NCI-H2196 treated with DMSO at 0.1 percent for 48 hours (cell line): ENCODE results near the gene CTRB2.
"Not testable (repeated sequence)": the region's sequence is repeated elsewhere in the genome, so short reads cannot be mapped to it uniquely, and the experiment has no call there.

Source experiments
- DNase-seq: peaks from one replicate; lab custom pipeline; 2025; ENCODE audit not compliant: unreplicated experiment; lab: John Stamatoyannopoulos, UW

CTRB2 gene

DNA sequence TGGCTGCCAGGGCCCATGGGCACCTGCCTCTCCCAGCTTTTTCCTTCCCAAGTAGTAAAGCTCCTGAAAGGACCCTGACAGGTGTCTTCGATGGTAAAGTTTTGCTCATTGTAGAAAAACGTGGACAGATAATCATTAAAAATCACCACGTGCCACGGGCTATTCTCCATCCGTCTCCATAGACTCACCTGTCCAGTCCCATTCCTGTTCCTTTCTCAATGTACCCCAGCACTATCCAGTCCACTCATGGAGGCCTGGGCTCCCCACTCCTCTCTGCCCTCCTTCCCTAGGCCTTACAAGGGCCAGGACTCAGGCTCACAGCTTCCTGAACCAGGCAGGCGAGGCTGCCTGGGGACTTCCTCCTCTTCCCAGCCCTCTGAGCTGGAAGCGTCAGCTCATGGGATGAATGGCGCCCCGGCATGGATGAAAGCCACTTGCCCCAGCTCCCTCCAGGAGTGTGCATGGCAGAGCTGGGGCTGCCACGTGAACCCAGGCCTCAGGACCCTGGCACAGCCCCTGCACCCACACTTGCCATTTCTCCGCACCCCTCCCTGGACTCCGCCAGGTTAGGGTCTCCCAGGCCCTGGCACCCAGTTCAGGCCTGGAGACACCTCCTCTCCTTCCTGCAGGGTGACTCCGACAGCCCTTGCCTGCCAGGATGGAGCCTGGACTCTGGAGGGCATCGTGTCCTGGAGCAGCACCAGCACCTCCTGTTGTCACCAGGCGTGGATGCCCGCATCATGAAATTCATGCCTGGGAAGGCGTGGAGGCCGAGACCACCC, 20.6 kb upstream of the CTRB2 start:
- no peak for DNase-seq

DNA sequence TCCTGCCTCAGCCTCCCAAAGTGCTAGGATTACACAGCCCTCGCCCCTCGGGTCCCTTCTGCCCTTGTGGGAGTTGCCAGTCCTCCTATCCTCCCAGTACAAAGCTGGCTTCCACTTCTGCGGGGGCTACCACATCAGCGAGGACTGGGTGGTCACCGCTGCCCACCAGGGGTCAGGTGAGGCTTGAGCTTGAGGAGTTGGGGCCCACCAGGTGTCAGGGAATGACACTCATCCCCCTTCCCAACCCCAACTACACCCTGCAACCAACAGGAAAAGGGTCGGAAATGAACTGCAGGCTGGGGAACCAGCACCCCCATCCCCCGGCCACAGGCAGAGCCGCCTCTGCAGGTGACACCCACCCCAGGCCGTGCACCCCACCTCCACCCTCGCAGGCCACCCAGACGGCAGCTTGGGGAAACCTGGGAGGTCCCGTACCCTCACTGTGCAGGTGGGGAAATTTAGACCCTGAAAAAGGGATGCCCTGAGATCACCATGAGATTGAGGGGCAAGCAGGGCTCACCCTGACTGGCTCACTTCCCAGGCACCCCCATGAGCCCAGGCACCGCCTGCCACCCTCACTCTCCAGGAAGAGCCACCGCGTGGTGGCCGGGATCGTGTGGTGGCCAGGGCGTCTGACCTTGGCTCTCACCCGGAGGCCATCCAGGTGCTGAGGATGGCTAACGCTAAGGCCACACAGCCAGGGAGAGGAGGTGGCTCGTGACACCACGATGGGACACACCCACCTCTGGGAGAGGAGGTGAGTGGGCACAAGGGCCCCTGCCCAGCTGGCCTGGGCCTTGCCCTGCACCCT, 19.8 kb upstream of the CTRB2 start:
- no peak for DNase-seq

DNA sequence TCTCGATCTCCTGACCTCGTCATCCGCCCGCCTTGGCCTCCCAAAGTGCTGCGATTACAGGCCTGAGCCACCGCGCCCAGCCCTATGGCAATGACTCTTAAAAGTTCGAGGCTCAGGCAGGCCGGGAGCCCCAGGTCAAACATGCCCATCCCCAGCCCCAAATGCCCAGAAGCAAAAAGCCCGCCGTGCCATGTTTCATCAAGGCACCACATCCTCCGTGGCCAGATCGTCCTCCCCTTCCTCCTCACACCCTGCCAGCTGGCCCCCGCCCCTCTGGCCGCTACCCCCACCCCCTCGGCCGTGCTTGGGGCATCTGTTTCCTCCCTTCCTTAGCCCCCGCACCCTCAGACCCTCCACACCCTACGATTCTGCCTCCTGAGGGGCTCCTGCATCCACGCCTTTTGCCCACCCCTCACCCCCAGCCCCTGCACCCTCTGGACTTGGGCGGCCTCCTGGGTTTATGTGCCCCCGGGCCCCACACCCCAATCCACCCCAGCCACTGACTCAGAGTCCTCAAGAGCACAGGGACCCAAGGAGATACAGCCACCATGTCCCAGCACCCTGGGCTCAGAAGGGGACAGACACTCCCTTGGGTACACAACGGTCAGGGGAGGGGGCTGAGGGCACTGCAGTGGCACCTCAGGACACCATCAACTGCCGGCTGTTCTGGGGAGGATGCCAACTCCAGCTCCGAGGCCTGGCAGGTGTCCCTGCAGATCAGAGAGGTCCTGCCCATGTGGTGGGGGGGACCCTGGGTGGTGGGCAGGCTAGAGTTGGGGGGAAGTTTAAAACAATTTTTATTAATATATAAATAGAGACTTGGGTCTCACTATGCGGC, 18.9 kb upstream of the CTRB2 start:
- DNase-seq, result no peak

DNA sequence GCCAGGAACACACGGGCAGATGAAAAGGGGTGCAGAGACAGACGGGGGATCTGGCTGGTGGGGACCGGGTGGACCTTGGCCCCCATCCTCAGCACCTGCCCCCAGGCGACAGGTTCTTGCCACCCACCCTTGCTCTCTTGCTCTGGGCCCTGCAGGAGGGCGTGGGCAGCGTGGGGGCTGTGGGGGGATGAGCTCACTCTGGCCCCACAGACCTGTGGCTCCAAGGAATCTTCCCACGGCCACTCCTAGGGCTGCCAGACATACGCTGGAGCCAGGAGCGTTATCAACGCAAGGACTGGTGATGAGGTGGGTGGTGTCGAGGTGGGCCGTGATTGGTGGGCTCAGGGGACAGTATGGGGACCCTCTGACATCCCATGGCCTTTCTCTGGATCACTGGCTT, 18.1 kb upstream of the CTRB2 start:
- no peak for DNase-seq

DNA sequence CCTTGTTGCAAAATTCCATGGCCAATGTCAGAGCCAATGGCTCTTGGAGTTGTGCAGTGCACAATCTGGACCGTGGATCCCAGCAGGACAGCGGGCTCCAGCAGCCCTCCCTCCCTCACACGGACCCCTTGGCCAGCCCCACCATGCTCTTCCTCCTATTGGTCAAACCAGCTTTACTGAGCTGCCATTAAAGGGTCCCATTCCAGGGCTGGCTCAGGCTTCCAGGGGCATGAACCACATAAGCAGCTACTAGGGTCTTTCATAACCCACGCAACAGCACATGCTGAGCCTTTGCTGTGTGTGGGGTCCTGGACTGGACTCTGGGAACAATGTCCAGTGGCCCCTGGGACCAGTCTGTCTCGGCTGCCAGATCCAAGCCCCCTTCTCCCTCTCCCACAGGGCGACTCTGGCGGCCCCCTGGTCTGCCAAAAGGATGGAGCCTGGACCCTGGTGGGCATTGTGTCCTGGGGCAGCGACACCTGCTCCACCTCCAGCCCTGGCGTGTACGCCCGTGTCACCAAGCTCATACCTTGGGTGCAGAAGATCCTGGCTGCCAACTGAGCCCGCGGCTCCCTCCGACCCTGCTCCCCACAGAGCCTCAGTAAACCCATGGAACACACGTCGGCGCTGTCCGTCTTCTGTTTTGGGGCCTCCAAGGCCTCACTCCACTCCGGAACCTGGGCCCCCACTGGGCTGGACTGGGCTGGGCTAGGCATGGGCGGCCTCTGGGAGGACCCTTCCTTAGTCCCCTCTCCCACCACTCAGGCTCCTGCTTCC, 17.5 kb upstream of the CTRB2 start:
- DNase-seq, result no peak

GRCh38 chr16:75223129-75223528, 16.2 kb upstream of the CTRB2 start:
- DNase-seq, result not testable (repeated sequence)

GRCh38 chr16:75222271-75222783, 15.4 kb upstream of the CTRB2 start:
- DNase-seq, result no peak

GRCh38 chr16:75219838-75220237, 12.9 kb upstream of the CTRB2 start:
- no peak for DNase-seq

DNA sequence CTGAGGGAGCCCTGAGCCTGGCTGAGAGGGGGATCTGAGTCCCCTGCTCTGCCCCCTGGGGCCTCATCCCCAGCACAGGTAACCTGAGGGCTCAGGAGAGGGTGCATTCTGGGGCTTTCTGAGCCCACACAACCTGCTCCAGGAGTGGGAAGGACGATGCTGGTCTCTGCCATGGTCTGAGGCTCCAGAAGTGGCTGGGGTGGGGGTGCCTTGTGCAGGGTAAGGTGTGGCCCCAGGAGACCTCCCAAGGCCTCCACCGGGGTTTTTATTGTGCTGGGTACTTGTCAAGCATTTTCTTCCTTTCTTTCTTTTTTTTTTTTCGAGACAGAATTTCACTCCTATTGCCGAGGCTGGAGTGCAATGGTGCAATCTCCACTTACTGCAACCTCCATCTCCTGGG, 12.1 kb upstream of the CTRB2 start:
- DNase-seq, result no peak

GRCh38 chr16:75218256-75219076, 11.5 kb upstream of the CTRB2 start, which contains the start of gene CTRB1:
Gene CTRB1 (plus strand): TSS chr16:75218988. CDS start chr16:75219008, 20 bp downstream.
- no peak for DNase-seq

DNA sequence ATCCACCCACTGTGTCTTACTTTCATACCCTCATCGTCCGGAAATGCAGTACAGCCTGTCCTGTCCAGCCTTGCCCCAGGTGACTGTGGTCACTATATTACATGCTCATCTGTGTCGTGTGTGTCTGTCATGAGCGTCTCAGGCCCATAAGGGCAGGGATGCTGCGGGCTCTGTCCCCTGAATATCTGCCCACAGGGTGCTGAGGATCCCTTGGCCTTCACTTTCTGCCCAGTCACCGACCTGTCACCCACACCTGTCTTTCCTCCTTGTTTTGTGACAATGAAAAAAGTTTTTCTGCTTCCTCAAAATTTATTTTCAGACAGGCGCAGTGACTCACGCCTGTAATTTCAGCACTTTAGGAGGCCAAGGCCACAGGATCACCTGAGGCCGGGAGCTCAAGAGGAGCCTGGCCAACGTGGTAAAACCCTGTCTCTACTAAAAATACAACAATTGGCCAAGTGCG, 10.5 kb upstream of the CTRB2 start:
- no peak for DNase-seq

- no peak for DNase-seq
These were observed 9.6 kb upstream of the CTRB2 start for GRCh38 chr16:75216576-75216975.

DNA sequence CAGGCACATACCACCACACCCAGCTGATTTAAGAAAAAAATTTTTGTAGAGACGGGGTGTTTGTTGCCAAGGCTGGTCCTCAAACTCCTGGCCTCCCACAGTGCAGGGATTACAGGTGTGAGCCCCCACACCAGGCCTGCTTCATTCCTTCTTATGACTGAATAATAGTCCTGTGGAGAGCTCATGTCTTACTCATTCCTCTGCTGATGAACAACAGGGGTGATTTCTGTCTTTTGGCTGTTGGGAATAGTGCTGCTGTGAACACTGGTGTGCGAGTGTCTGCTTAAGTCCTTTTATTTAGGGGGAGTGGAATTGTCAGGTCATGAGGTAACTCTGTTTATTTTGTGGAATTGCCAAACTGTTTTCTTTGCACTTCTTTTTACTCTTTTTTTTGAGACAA, 9.2 kb upstream of the CTRB2 start:
- no peak for DNase-seq

DNA sequence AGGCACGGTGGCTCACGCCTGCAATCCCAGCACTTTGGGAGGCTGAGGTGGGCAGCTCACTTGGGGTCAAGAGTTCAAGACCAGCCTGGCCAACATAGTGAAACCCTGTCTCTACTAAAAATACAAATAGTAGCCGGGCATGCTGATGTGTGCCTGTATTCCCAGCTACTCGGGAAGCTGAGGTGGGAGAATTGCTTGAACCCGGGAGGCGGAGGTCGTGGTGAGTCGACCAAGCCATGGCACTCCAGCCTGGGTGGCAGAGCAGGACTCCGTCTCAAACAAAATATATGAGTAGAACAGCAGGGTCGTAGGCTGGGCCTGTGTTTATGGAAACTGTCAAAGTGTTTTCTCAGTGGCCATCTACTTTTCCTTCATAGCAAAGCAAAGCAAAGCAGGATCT, 4.3 kb upstream of the CTRB2 start:
- DNase-seq, result not testable (repeated sequence)

GRCh38 chr16:75209944-75210343, 3.0 kb upstream of the CTRB2 start:
- DNase-seq, result no peak

DNA sequence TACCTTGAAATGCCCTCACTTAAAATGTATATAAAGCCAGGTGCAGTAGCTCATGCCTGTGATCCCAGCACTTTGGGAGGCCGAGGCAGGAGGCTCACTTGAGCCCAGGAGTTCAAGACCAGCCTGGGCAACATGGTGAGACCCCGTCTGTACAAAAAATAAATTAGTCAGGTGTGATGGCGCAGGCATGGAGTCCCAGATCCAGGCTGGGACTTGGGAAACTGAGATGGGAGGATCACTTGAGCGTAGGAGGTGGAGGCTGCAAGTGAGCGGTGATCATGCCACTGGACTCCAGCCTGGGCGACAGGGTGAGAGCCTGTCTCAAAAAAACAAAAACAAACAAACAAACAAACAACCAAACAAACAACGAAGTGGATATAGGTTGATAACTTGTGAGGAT, 2.6 kb upstream of the CTRB2 start:
- not testable (repeated sequence) for DNase-seq

- no peak for DNase-seq
These were observed 2.0 kb upstream of the CTRB2 start for GRCh38 chr16:75208861-75209505.

- no peak for DNase-seq
These were observed 1.4 kb upstream of the CTRB2 start for GRCh38 chr16:75208242-75208825.

DNA sequence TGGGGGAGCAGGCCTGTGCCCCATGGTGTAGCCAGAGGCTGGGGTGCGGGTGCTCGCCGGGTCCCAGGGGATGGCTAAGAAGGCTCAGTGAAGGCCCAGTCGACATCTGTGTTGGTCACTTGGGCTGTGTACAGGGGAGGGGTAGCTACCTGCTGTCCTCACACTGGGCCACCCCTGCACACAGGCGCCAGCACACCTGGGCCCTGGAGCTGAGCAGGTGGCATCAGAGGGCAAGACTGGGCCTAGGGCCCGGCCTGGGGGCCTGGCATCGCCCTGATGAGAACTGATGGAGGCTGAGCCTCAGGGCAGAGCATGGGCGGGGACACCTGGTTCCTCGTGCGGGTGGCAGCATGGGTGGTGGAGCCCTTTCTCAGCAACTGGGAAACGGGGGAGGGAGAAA, 870 bp upstream of the CTRB2 start:
- DNase-seq, result no peak
